ENCODE results near the gene ATP11A.

The ATP11A gene

GRCh38 chr13:112764028-112764427 is 74.2 kb downstream of the ATP11A start:
- no peak for DNase-seq

GRCh38 chr13:112764864-112765561 is 75.2 kb downstream of the ATP11A start:
- no peak for DNase-seq

- no peak for DNase-seq
These were observed 75.9 kb downstream of the ATP11A start for GRCh38 chr13:112765731-112766130.

- no peak for DNase-seq
These were observed 76.5 kb downstream of the ATP11A start for GRCh38 chr13:112766336-112766735.

DNA sequence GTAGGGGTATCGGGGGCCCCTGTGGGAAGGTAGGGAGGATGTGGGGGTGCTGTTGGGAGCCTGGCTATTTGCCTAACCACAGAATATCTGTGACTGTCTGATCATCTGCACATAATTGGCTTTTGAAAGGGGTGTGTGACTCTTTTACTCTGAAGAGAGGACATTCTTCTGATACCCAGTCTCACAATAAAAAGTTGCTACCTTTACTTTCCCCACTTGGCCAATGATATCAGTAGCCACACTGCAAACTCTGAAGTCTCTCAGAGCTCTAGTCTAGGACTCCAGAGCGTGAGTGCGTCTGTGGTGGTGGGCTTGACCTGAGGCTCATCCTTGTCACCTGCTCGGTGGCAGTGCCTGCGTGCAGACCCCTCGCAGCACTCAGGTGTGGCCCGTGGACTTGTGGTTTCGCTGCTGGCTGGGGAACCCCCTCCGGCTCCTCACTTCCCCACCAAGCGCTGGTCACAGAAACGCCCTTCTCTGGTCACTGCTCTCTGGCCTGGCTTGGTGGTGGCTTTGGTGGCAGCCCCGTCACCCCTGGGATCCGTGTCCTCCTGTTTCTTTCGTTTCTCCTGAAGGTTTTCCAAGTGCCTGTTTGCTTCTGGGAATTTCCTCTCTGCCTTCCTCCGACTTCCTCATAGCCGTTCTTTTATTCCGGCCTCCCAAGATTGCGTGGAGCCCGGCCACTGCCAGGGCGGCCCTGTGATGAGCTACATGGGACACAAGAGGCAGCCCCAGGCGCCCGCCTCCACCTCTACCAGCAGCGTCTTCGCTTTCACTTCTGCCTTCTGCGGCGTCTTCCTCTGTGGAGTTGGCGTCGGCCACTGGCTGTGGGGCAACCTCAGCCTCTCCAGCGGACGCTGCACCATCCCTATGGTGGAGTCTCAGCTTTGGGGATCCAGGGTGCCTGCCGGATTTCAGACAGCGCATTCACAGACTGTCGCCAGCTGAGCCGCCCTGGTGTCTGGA is 78.0 kb downstream of the ATP11A start:
- no peak for DNase-seq

- DNase-seq: no peak
These were observed 79.1 kb downstream of the ATP11A start for GRCh38 chr13:112768795-112769481.

GRCh38 chr13:112769615-112770014 is 79.8 kb downstream of the ATP11A start:
- DNase-seq: no peak

DNA sequence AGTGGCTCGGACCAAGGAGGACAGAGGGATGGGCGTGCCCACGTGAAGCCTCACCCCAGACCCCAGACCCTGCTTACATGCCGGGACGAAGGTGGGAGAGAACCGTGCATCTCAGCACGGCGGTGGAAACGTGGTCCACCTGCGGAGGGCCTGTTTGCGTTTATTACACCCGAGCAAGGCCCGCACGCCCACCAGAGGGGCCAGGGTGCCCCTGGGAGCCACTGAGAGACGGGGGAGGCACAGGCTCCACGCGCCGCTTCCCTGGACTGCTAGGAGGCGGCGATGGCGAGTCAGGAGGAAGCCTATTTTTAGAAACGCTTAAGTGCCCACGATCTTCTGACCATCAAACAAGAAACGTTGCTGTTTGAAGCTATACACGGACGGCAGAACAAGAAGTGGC is 80.7 kb downstream of the ATP11A start:
- no peak for DNase-seq

DNA sequence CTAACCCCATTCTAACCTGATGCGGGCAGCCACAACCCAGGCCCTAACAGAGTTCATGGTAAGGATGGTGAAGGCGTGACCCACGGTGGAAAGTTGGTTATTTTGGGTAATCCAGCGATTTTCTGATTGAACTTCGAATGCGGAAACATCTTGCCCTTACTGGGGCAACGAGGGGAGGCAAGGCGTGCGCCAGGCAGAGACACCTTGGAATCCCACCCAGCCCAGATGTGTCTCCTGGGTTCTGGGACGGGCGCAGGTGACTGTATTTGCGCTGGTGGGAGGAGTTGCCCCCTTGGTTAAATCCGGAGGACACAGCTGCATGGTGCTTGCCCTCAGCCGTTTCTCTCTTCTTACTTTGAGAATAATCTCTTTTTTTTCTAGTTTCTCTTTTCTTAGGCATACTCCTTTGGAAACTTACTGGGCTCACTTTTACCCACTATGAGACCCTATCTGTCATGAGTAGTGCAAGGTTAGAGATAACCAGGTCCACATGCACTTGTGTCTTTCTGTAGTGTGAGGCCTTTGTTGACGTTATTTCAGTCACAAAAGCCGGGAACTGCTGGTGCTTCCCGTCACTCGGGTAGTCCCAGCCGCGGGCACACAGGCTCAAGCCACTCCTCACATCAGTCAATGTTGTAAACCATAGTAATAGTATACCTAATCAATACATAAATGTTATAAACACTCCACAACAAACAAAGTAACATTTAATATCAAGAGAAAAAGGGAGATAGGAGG is 81.5 kb downstream of the ATP11A start:
- no peak for DNase-seq

DNA sequence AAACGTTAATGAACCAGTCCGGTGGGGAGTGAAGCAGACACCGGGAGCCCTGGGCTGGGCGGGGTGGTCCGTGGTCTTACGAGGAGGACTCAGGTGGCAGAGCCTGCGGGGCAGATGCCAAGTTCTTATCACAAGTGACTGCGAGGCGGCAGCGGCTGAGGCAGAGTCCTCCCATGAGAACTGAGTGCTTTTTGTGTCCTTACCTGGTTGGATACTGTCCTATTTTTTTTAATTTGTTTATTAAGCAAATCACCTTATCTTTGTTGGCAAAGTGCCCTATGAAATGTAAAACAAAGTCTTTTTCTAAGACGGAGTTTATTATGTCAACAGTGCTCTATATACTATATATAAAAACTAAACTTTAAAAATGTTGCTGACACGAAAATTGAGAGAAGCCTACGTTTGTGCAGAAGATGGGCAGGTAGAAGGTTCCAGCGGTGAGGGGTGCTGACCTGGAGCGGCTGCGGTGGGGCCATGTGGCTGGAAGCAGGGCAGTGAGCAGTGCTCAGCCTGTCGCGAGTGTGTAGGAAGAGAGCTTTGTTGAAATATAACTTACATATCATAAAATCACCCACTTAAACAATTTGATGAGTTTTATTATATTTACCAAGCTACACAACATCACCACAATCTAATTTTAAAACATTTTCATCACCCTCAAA is 82.2 kb downstream of the ATP11A start:
- peak; percentile 22 for DNase-seq

GRCh38 chr13:112772539-112772909 is 82.7 kb downstream of the ATP11A start:
- no peak for DNase-seq

DNA sequence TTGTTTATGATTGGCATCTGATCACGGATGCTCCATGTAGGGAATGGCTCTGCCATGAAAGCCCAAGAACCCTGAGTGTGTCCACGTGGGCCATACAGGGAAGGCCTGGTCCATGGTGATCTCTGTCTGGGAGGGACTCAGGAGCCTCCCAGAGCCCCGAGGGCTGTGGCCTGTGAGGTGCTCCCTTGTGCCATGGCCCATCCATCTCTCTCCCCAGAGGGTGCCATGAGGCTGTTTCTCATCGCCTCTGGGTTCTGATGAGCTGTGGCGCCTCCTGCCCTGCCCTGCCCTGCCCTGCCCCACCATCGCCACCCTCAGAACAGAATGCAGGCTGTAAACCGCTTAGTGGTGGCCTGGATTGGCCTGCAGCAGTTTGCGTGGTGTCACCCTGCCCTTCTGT is 83.1 kb downstream of the ATP11A start:
- no peak for DNase-seq

DNA sequence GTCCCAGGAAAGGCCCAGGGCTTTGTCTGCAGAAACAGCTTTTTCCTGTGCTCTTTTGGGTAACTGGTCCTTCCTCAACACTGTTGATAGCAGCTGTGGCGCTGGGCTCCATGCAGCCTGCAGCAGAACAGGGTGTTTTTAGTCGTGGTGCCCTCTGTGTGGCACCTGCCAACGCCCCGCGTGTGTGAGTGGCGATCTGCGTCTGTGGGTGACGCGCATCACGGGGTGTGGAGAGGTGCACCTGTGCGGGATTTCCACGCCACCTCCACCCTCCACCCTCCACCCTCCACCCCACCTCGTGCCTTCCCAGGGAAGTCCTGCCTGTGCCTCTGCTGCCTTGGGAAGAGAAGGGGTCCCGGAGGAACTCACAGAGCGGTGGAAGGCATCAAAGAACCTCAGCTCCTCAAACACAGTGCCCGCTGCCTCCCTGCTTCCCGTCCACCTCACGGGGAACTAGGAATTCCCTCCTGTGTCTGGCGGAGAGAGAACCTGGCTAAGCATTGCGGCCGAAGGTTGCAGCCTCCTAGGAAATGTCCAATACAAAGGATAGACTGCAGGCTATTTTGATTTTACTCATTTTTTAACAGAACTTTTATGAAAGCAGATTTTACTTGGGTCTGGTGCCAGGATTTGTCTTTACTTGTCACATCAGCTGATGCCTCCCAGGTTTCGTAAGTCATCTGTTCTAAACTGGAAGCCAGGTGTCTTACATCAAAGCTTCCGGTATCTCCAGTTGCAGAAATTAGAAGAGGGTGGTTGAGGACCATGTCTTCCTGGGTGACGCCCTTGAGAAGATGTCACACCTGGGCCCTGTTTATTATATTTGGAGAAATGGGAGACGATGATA is 84.0 kb downstream of the ATP11A start:
- no peak for DNase-seq

DNA sequence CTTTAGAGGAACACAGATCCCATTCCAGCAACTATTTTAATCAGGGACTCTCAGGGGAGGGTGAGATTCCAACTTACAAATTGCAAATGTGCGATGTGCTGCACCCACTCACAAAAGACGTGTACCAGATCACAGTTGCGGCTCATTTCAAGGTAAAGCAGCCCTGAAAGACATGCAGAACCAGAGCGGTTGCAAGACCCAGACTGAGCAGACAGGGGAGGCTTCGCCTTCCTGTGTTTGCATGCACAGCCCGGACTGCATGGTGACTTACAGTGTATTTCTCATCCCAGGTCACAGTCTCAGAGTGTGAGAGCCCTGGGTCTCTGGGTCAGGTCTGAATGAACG is 84.6 kb downstream of the ATP11A start:
- DNase-seq: no peak

GRCh38 chr13:112774829-112775565 is 85.2 kb downstream of the ATP11A start:
- DNase-seq: no peak

DNA sequence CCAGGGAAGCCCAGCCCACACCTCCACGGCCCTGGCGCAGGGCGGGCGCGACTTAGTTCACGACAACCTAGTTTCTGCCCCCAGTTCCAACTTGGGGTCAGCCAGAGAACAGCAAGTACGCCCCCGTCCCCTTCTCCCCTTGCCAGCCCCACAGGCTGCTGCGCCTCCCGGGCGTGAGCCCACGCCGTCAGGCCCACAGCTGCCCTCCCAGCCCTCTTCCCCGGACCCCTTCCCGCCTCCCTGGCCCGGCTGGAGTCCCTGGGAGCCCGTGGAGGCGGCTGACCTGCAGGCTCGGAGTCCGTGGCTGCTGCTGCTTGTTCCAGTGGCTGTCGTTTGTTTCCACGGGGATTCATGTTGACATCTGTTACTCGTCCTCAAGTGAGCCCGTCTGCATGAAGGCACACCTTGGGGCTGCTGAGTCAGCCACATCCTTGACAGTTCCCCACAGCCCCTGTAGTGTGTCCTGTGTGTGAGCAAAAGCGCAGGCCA is 86.0 kb downstream of the ATP11A start:
- DNase-seq: no peak

- DNase-seq: no peak
These were observed 86.5 kb downstream of the ATP11A start for GRCh38 chr13:112776354-112776753.

GRCh38 chr13:112776971-112777370 is 87.1 kb downstream of the ATP11A start:
- no peak for DNase-seq

DNA sequence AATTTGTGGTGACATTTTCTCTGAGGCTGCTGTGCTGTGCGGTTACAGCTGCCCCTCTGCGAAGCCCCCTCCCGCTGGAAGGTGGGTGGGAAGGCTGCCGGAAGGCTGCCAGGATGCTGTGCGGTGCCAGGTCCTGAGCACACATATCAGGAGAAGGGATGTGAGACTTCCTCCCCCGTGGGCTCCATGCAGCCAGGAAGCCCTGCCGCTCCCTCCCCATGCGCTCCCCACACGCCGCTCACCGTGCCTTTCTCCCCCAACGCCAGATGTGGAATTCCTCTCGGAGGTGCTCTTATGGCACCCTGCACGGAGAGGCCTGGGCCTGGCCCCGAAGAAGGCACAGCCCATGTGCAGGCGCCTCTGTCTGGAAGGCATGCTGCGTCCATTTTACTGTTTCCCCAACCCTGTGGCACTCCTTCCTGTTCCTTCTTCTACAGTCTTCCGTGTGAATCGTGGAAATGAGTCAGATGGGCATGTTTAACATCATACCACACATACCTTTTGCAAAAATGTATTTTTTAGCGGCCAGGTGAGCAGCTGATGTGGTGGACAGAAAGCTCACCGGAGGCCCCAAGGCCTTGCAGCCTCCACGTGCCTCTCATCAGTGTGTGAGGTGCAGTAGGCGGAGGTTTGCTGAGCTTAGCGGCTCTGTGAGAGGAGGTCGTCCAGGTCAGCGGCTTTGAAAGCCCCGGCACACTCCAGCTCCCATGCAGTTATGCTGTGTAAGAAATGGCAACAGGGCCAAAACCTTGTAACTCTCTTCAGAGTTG is 88.0 kb downstream of the ATP11A start:
- no peak for DNase-seq

All from NCI-H1105 (cell line).